ENCODE data around the gene ZFP69B. TPM values are rescaled to one million over a fixed set of nuclear protein-coding genes. Genes with fewer than 3 reads are reported as not detected.
A peak's percentile ranks its signal among the peaks of the same experiment; 100 is the strongest.

Gene ZFP69B
- total and polyA plus RNA-seq, 9 donors, result 0.60 to 3.4 (median 1.2) TPM

GRCh38 chr1:40435876-40436275 is 14.4 kb upstream of the ZFP69B start:
- Histone ChIP-seq H3K9me3 (no peaks in the 10 kb centered on the region), H3K27ac (no peak overlapping the region), H3K27me3 (no peaks in the 10 kb centered on the region), H3K4me3 (no peak overlapping the region), H3K4me1 (ENCODE audit: insufficient read depth) (no peaks in the 10 kb centered on the region), H3K36me3 (no peaks in the 10 kb centered on the region)
- 75 to 83% (median 82%) methylated on average over 4 of the region's 4 CpGs for WGBS, 3 donors
- no peak for DNase-seq
- intact Hi-C loops (cut with DNase I), result no loop called here
- TF ChIP-seq CTCF (IDR thresholded peaks at IDR 0.05), result no peak
- TF ChIP-seq EP300 (IDR thresholded peaks at IDR 0.05), result no peak
- no peak for TF ChIP-seq POLR2A (IDR thresholded peaks at IDR 0.05)

- intact Hi-C loops (cut with DNase I), result no loop called here
- 58 to 68% (median 66%) methylated on average over 3 of the region's 3 CpGs for WGBS, 3 donors
- DNase-seq, result no peak
Observed at GRCh38 chr1:40438391-40439015, 11.8 kb upstream of the ZFP69B start.

GRCh38 chr1:40439247-40439646 is 11.0 kb upstream of the ZFP69B start:
- TF ChIP-seq CTCF (IDR thresholded peaks at IDR 0.05), result no peak
- TF ChIP-seq EP300 (IDR thresholded peaks at IDR 0.05), result no peak
- no peak for TF ChIP-seq POLR2A (IDR thresholded peaks at IDR 0.05)
- H3K36me3 ChIP-seq, result no peaks in the 10 kb centered on the region
- intact Hi-C loops (cut with DNase I), result no loop called here
- no peak overlapping the region for H3K27ac ChIP-seq
- H3K9me3 ChIP-seq, result no peaks in the 10 kb centered on the region
- H3K27me3 ChIP-seq, result no peaks in the 10 kb centered on the region
- 86 to 89% (median 87%) methylated on average over 5 of the region's 5 CpGs for WGBS, 3 donors
- H3K4me3 ChIP-seq, result no peak overlapping the region
- H3K4me1 ChIP-seq (ENCODE audit: insufficient read depth), result no peaks in the 10 kb centered on the region
- DNase-seq, result no peak

More at GRCh38 chr1:40438391-40439015, 11.8 kb upstream of the ZFP69B start:
- no peaks in the 10 kb centered on the region for H3K27me3 ChIP-seq
- H3K27ac ChIP-seq, result no peak overlapping the region
- TF ChIP-seq CTCF (IDR thresholded peaks at IDR 0.05) (no peak), EP300 (IDR thresholded peaks at IDR 0.05) (no peak), POLR2A (IDR thresholded peaks at IDR 0.05) (no peak)
- H3K4me1 ChIP-seq (ENCODE audit: insufficient read depth), result no peaks in the 10 kb centered on the region
- H3K4me3 ChIP-seq, result no peak overlapping the region
- H3K9me3 ChIP-seq, result no peaks in the 10 kb centered on the region
- H3K36me3 ChIP-seq, result no peaks in the 10 kb centered on the region

GRCh38 chr1:40450495-40451237 is 390 bp downstream of the ZFP69B start:
- intact Hi-C loops (cut with DNase I), result no loop called here
- peak overlapping the region in 1 of 2 donors; percentile 56 for H3K27ac ChIP-seq
- H3K36me3 ChIP-seq, result no peaks in the 10 kb centered on the region
- H3K4me1 ChIP-seq (ENCODE audit: insufficient read depth), result peaks cover 2% of the 10 kb centered on the region
- 18 to 21% (median 18%) methylated on average over 22 of the region's 22 CpGs for whole genome bisulfite sequencing, 3 donors
- peak overlapping the region; percentile 75 for H3K4me3 ChIP-seq
- H3K27me3 ChIP-seq, result no peaks in the 10 kb centered on the region
- no peak for TF ChIP-seq CTCF (IDR thresholded peaks at IDR 0.05)
- no peak for TF ChIP-seq EP300 (IDR thresholded peaks at IDR 0.05)
- no peak for TF ChIP-seq POLR2A (IDR thresholded peaks at IDR 0.05)
- H3K9me3 ChIP-seq, result no peaks in the 10 kb centered on the region
- peak in 3 of 5 donors; percentile 25 to 40 (median 30) for DNase-seq
